ENCODE results near the gene KCNIP3.

Gene KCNIP3

GRCh38 chr2:95278637-95279225 lies 18.4 kb upstream of the KCNIP3 start:
- TF ChIP-seq POLR2AphosphoS5 (IDR thresholded peaks at IDR 0.05; ENCODE audit: low read depth) (no peak), REST (IDR thresholded peaks at IDR 0.05; ENCODE audit: insufficient replicate concordance, low read depth) (no peak), SPI1 (IDR thresholded peaks at IDR 0.05; ENCODE audit: borderline replicate concordance, low read depth) (no peak), GABPA (IDR thresholded peaks at IDR 0.05; ENCODE audit: low read depth) (no peak), CTCF (IDR thresholded peaks at IDR 0.05; ENCODE audit: insufficient read depth, low read length) (no peak)
- no peak for DNase-seq (ENCODE audit: low read depth in 1 of 2, low spot score in 1 of 2)
- Histone ChIP-seq H3K27ac (replicated peaks) (no peak overlapping the region), H3K4me3 (replicated peaks; ENCODE audit: insufficient read depth, low read length) (no peak overlapping the region), H3K27me3 (ENCODE audit: insufficient read depth, poor library complexity, severe bottlenecking) (no peaks in the 10 kb centered on the region)

- TF ChIP-seq SPI1 (IDR thresholded peaks at IDR 0.05; ENCODE audit: borderline replicate concordance, low read depth) (no peak), POLR2AphosphoS5 (IDR thresholded peaks at IDR 0.05; ENCODE audit: low read depth) (no peak), CTCF (IDR thresholded peaks at IDR 0.05; ENCODE audit: insufficient read depth, low read length) (no peak), GABPA (IDR thresholded peaks at IDR 0.05; ENCODE audit: low read depth) (no peak), REST (IDR thresholded peaks at IDR 0.05; ENCODE audit: insufficient replicate concordance, low read depth) (no peak)
- Histone ChIP-seq H3K4me3 (replicated peaks; ENCODE audit: insufficient read depth, low read length) (no peak overlapping the region), H3K27ac (replicated peaks) (no peak overlapping the region), H3K27me3 (ENCODE audit: insufficient read depth, poor library complexity, severe bottlenecking) (no peaks in the 10 kb centered on the region)
- no peak for DNase-seq (ENCODE audit: low read depth in 1 of 2, low spot score in 1 of 2)
These were observed 17.6 kb upstream of the KCNIP3 start for GRCh38 chr2:95279435-95280035.

GRCh38 chr2:95281071-95281470 lies 16.1 kb upstream of the KCNIP3 start:
- no peak for TF ChIP-seq SPI1 (IDR thresholded peaks at IDR 0.05; ENCODE audit: borderline replicate concordance, low read depth)
- TF ChIP-seq POLR2AphosphoS5 (IDR thresholded peaks at IDR 0.05; ENCODE audit: low read depth): no peak
- TF ChIP-seq REST (IDR thresholded peaks at IDR 0.05; ENCODE audit: insufficient replicate concordance, low read depth): no peak
- no peak for TF ChIP-seq CTCF (IDR thresholded peaks at IDR 0.05; ENCODE audit: insufficient read depth, low read length)
- TF ChIP-seq GABPA (IDR thresholded peaks at IDR 0.05; ENCODE audit: low read depth): no peak

More at GRCh38 chr2:95281071-95281470, 16.1 kb upstream of the KCNIP3 start:
- Histone ChIP-seq H3K4me3 (replicated peaks; ENCODE audit: insufficient read depth, low read length) (no peak overlapping the region), H3K27me3 (ENCODE audit: insufficient read depth, poor library complexity, severe bottlenecking) (no peaks in the 10 kb centered on the region), H3K27ac (replicated peaks) (no peak overlapping the region)
- DNase-seq (ENCODE audit: low read depth in 1 of 2, low spot score in 1 of 2): no peak
